ENCODE data around the gene SLC35E3. TPM values are rescaled to one million over a fixed set of nuclear protein-coding genes. Genes with fewer than 3 reads are reported as not detected.

The SLC35E3 gene
- total RNA-seq, 1 donor, result 5.8 TPM

- H3K4me2 ChIP-seq (ENCODE audit: insufficient read depth, low read length), result no peak overlapping the region
- no peaks in the 10 kb centered on the region for H3K9me3 ChIP-seq (ENCODE audit: low read depth, low read length)
- DNase-seq (ENCODE audit: insufficient read length, low spot score, missing footprints), result no peak
- no peak overlapping the region for H3K4me3 ChIP-seq (ENCODE audit: insufficient read depth, low read length)
- no peaks in the 10 kb centered on the region for H3K4me1 ChIP-seq (ENCODE audit: insufficient read depth, low read length)
- H2AFZ ChIP-seq (ENCODE audit: low read length), result no peak overlapping the region
- TF ChIP-seq CTCF (IDR thresholded peaks at IDR 0.05; ENCODE audit: extremely low read depth, low read depth, low read length), result no peak
- no peaks in the 10 kb centered on the region for H4K20me1 ChIP-seq (ENCODE audit: insufficient read depth, low read length)
- H3K27me3 ChIP-seq (ENCODE audit: insufficient read depth, low read length), result no peaks in the 10 kb centered on the region
- H3K27ac ChIP-seq (ENCODE audit: low read depth, low read length), result no peak overlapping the region
- peaks cover 20% of the 10 kb centered on the region for H3K36me3 ChIP-seq (ENCODE audit: insufficient read depth, low read length)
- H3K79me2 ChIP-seq (ENCODE audit: insufficient read depth, low read length), result no peaks in the 10 kb centered on the region
These were observed 13.9 kb downstream of the SLC35E3 start for GRCh38 chr12:68759852-68760251.

DNA sequence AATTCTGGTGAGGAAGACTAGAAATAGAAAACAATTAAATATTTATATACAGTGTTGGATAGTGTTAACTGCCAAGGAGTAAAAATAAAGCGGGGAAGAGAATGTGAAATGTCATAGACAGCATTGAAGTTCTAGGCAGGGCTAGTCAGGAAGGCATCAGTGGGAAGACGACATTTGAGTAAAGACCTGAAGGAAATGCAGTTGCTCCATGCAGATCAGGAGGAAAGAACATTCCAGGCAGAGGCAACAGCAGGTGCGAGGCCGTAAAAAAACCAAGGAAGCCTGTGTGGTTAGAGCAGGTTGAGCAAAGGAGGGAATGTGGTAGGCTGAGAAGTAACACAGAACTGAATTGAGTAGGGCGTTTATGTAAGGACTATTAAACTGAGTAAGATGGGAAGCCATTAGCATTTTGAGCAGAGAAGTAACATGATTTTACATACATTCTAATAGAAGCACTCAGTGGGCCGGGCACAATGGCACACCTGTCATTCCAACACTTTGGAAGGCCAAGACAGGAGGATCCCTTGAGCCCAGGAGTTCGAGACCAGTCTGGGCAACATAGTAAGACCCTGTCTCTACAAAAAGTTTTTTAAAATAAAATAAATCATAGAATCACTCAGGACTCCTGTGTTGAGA lies 14.9 kb downstream of the SLC35E3 start:
- no peak overlapping the region for H3K27ac ChIP-seq (ENCODE audit: low read depth, low read length)
- TF ChIP-seq CTCF (IDR thresholded peaks at IDR 0.05; ENCODE audit: extremely low read depth, low read depth, low read length), result no peak
- no peaks in the 10 kb centered on the region for H3K9me3 ChIP-seq (ENCODE audit: low read depth, low read length)
- no peak overlapping the region for H2AFZ ChIP-seq (ENCODE audit: low read length)
- no peak overlapping the region for H3K4me3 ChIP-seq (ENCODE audit: insufficient read depth, low read length)
- H3K79me2 ChIP-seq (ENCODE audit: insufficient read depth, low read length), result no peaks in the 10 kb centered on the region
- peaks cover 11% of the 10 kb centered on the region for H3K36me3 ChIP-seq (ENCODE audit: insufficient read depth, low read length)
- H3K4me1 ChIP-seq (ENCODE audit: insufficient read depth, low read length), result no peaks in the 10 kb centered on the region
- H3K4me2 ChIP-seq (ENCODE audit: insufficient read depth, low read length), result no peak overlapping the region
- no peaks in the 10 kb centered on the region for H3K27me3 ChIP-seq (ENCODE audit: insufficient read depth, low read length)
- no peaks in the 10 kb centered on the region for H4K20me1 ChIP-seq (ENCODE audit: insufficient read depth, low read length)
- no peak for DNase-seq (ENCODE audit: insufficient read length, low spot score, missing footprints)

GRCh38 chr12:68761442-68761812 lies 15.5 kb downstream of the SLC35E3 start:
- Histone ChIP-seq H2AFZ (ENCODE audit: low read length) (no peak overlapping the region), H3K36me3 (ENCODE audit: insufficient read depth, low read length) (peaks cover 9% of the 10 kb centered on the region), H3K27me3 (ENCODE audit: insufficient read depth, low read length) (no peaks in the 10 kb centered on the region), H3K4me3 (ENCODE audit: insufficient read depth, low read length) (no peak overlapping the region), H3K4me2 (ENCODE audit: insufficient read depth, low read length) (no peak overlapping the region), H3K27ac (ENCODE audit: low read depth, low read length) (no peak overlapping the region), H3K4me1 (ENCODE audit: insufficient read depth, low read length) (no peaks in the 10 kb centered on the region), H3K9me3 (ENCODE audit: low read depth, low read length) (no peaks in the 10 kb centered on the region), H3K79me2 (ENCODE audit: insufficient read depth, low read length) (no peaks in the 10 kb centered on the region), H4K20me1 (ENCODE audit: insufficient read depth, low read length) (no peaks in the 10 kb centered on the region)
- TF ChIP-seq CTCF (IDR thresholded peaks at IDR 0.05; ENCODE audit: extremely low read depth, low read depth, low read length), result no peak
- DNase-seq (ENCODE audit: insufficient read length, low spot score, missing footprints), result no peak

GRCh38 chr12:68761901-68762630 lies 16.1 kb downstream of the SLC35E3 start:
- H2AFZ ChIP-seq (ENCODE audit: low read length), result no peak overlapping the region
- H3K4me3 ChIP-seq (ENCODE audit: insufficient read depth, low read length), result no peak overlapping the region
- no peak overlapping the region for H3K4me2 ChIP-seq (ENCODE audit: insufficient read depth, low read length)
- no peaks in the 10 kb centered on the region for H3K4me1 ChIP-seq (ENCODE audit: insufficient read depth, low read length)
- no peaks in the 10 kb centered on the region for H3K79me2 ChIP-seq (ENCODE audit: insufficient read depth, low read length)
- no peak overlapping the region for H3K27ac ChIP-seq (ENCODE audit: low read depth, low read length)
- DNase-seq (ENCODE audit: insufficient read length, low spot score, missing footprints), result no peak
- TF ChIP-seq CTCF (IDR thresholded peaks at IDR 0.05; ENCODE audit: extremely low read depth, low read depth, low read length), result no peak
- peaks cover 14% of the 10 kb centered on the region for H3K36me3 ChIP-seq (ENCODE audit: insufficient read depth, low read length)
- H3K9me3 ChIP-seq (ENCODE audit: low read depth, low read length), result no peaks in the 10 kb centered on the region
- H3K27me3 ChIP-seq (ENCODE audit: insufficient read depth, low read length), result no peaks in the 10 kb centered on the region
- no peaks in the 10 kb centered on the region for H4K20me1 ChIP-seq (ENCODE audit: insufficient read depth, low read length)
